ENCODE results near the gene RASD1.

GRCh38 chr17:17469358-17469757, 26.8 kb downstream of the RASD1 start:
- TF ChIP-seq EZH2phosphoT487 (IDR thresholded peaks at IDR 0.05; ENCODE audit: insufficient read depth, low read depth) (no peak), EZH2 (IDR thresholded peaks at IDR 0.05; ENCODE audit: insufficient read depth, poor library complexity, severe bottlenecking) (no peak)
